Stimulated activated CD8-positive, alpha-beta memory T cell treated with anti-CD3 and anti-CD28 coated beads, Interleukin-15, amount 100 ng/mL, for 48 hours (primary cell): Measurements from ENCODE around the gene CRTAC1.

Experiments
- DNase-seq, 2 donors: peaks; one replicate each; pipeline ENCODE4 v3.0.0-alpha.2; 2020; ENCODE audit warnings: low read depth in 2 of 2

The CRTAC1 gene, protein sequence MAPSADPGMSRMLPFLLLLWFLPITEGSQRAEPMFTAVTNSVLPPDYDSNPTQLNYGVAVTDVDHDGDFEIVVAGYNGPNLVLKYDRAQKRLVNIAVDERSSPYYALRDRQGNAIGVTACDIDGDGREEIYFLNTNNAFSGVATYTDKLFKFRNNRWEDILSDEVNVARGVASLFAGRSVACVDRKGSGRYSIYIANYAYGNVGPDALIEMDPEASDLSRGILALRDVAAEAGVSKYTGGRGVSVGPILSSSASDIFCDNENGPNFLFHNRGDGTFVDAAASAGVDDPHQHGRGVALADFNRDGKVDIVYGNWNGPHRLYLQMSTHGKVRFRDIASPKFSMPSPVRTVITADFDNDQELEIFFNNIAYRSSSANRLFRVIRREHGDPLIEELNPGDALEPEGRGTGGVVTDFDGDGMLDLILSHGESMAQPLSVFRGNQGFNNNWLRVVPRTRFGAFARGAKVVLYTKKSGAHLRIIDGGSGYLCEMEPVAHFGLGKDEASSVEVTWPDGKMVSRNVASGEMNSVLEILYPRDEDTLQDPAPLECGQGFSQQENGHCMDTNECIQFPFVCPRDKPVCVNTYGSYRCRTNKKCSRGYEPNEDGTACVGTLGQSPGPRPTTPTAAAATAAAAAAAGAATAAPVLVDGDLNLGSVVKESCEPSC

DNA sequence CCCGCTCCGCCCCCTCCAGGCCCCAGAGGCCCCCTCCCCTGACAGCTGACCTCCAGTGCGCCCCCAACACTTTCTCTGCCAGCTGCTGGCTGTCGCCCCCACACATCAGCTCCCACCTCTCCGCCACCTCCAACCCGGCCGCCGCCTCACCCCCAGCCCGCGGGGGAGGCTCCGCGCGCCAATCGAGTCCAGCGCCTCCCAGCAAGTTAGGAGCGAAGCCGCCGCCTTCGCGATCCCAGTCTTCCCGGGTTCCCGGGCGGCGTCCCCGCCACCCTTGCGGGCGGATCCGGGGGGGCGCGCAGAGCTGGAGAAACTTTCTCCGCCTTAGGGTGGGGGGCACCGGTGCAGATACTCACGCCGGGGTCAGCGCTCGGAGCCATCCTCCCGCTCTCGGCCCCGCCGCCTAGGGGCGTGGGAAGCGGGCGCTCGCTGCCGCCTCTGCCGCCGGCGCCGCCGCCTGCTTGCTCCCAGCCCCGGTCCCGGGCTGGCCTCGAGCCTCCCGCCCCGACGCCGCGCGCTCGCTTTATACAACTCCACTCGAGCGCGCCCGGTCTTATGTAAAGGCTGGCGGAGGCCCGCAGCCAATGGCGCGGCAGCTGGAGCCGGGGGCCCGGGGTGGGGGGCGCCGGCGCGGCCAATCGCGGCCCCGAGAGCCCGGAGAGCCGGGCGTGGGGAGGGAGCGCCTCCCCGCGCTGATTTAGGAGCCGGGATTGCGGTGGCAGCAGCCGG, at the start of gene CRTAC1:
CRTAC1 (minus strand) TSS at position 529 of the 729 bp plus-strand sequence; CDS start at position 380, 149 bp downstream.
- no peak for DNase-seq

DNA sequence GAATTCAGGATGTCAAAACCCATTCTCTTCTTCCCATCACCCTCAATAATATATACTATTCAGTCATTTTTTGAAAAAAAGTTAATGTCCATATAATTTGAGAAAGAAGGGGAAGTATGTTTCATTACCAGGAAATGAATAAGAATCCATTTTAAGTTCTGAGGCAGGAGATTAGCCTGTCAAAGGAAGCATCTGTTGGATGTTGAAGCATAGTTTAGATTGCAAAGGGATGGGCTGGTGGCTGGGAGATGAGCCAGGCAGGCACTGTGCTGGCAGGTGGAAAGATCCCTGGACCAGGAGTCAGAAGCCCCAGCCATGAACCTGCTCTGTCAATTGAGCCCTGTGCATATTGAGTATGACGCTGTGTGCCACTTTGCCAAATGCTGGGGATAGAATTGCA, 48.4 kb upstream of the CRTAC1 start:
- DNase-seq = no peak

DNA sequence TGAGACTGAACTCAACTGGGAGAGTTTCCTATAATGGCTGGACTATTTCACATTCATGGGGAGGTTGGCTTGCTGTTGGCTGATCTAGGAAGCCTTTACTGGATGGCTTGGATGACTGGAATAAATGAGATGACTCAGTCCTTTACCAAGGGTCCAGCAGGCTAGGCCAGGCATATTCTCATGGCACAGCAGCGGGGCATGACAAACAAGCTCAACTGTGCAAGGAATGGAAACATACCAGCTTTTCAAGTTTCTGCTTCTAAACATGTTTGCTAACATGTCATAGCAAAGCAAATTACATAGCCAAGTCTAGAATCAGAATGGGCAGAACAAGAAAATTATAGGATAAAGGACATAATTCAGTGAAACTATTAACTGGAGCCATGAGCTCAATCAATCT, 46.8 kb upstream of the CRTAC1 start:
- no peak for DNase-seq

DNA sequence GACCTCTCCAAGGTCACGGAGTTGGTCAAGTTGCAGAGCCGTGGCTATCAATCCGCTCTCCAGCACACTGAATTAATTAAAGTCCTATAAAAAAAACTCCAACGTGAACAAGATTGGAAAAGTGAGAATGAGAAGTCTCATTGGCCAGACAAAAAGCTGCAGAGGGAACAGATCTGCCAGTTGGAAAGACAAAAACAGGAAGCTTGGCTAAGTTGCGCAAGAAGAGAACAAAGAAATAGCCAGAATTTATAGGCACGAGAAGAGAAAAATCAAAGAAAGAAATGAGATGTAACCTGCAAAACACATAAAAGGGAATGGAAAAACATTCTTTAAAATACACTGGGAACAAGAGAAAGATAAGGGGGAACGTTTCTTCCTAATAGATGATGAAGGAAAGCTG, 45.7 kb upstream of the CRTAC1 start:
- no peak for DNase-seq

DNA sequence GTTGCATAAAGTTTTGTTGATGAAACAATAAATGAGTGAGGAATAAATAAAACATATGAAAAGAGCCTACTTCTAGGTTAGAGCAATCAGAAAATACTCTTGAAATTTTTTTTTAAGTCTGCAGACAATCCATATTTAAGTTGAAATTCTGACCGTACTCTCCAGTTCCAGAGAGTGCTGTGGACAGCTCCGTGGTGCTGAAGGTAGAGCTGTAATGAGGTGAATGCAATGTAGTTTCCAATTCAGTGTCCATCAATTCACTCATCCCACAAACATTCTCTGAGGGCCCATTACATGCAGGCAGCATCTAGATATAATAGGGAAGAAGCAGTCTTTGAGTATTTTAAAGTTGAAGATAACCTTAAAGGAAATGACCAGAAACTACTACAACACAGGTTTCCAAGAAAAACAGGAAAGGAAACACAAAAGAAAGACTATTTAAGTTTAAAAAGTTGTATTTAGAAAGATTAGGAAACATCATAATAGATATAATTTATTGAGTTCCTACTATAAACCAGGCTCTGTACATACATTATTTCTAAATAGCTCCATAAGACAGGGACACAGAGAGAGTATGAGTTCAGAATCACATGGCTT, 44.0 kb upstream of the CRTAC1 start:
- no peak for DNase-seq

DNA sequence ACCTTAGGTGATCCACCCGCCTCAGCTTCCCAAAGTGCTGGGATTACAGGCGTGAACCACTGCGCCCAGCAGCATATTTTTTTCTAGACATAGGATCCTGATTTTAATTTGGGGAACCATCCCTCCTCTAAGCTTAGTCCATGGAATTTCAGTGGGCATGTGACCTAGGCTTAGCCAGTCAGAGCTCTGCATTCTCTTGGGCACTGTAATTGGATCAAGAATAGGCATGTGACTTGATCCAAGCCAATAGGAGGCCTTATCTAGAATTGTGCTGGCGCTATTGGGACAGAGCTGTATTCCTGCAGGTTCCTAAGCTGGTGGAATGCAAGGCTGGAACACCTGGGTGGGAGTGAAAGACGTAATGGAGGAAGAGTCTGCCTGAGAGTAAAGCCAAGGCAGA, 36.7 kb upstream of the CRTAC1 start:
- no peak for DNase-seq

DNA sequence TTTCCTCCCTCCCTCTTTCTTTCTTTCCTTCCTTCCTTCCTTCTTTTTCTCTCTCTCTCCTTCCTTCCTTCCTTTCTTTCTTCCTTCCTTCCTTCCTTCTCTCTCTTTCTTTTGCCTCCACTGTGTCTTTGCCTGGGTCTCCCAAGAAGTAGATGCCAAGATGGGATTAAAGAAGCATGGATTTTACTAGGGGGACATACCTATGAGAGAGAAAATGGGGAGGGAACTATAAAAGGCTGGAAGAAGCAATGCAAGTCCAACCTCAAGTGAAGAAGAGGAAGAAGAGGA, 33.3 kb upstream of the CRTAC1 start:
- DNase-seq = no peak

DNA sequence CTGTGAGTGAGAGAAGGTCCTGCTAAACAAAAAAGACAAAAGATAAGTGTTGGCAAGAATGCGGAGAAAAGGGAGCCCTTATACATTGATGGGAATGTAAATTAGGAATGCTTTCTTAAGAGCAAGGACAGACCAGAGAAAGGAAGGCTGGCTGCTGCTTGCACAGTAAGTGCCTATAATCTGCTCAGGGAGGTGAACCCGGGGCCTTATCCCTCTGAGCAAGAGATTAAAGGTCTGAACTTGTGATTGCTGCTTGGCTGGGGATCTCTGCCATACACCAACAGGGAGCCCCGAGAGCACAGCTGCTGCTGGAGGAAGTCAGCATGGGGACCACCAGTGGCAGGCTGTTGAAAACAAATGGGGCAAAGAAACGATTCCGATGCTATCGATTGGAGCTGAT, 32.0 kb upstream of the CRTAC1 start:
- no peak for DNase-seq

DNA sequence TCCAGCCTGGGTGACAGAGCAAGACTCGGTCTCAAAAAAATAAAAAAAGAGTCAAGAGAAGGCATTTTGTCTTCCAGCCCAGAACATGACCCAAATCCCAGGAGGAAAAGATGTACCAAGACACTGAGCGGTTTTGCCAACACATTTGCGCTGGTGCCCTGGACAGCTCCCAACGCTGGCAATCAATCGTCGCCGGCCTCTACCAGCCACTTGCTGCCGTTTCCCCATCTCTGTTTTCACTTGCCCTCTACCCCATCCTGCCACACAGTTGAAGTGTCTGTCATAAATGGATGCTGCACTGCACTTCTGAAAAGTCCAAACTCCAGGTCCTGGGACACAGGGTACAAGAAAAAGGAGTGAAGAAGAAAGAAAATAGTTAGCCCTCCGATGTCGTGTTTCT, 29.7 kb upstream of the CRTAC1 start:
- no peak for DNase-seq

DNA sequence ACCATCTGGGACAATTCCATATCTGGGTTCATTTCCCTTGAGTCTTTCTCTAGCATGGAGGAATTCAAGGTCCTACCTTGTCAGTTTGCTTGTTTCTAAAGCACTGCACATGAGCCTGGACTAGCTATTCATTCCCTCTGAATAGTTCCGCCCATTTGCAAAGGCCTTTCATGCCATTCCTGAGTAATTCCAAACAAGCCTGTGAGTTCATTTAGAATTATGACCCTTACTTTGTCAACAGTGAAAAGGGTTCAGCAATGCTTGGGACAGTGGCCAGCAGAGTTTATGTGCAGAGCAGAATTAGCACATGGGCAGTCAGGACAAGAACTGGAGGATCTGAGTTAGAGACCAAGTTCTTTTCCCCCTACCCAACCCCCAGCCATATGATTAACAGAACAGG, 27.9 kb upstream of the CRTAC1 start:
- no peak for DNase-seq

DNA sequence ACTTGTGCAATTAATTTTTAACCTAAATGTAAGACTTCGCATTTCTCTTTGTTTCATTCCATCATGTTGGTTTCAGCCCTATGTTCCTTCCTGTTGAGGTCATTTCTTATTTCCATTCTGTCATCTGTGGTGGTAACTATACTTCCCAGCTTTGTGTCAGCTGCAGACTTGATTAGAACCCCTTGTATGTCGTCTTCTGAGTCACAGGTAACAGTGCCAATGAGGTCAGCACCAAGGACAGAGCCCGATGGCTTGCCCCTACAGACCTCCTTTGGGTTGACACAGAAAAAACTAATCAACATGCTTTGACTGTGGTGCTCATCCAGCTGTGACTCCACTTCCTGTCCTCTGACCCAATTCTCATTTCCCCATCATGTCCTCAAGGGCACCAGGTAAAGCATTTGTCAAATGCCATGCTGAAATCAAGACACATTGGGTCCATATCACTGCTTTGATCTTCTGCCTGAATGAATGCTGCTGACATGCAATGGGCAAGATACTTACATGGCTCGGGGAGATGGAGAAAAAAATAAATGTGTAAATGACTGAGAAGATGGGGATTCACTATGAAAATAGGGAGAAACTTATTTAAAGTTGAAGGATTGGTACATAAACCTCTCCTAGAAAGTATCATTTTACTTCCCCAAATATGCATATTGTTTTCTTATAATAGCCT, 25.6 kb upstream of the CRTAC1 start:
- no peak for DNase-seq

DNA sequence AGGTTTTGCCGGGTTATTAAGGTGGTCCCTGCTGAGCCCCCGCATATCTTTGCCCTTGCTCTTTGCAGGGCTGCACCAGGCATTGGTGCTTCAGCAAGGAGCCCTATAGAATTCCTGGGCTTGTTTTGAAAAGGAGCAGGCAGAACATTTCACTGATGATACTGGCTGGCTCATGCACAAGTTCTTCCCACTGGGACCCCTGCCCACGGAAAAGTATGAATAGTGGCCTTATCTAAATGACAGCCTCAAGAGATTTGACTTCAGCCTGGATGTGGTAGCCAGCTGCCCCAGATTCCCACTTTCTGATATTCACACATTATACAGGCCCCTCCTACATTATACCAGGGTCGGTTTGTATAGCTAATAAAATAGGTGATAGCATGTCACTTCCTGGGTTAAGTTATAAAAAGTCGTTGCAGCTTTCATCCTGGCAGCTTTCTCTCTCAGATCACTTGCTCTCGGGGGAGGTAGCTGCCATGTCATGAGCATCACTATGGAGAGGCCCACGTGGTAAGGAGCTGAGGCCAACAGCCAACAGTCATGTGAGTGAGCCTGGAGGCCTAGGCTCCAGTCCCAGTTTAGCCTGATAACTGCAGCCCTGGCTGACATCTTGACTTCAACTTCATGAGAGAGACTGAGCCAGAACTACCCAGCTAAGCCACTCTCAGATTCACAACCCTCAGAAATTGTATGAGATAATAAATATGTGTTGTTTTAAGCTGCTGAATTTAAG, 16.8 kb upstream of the CRTAC1 start:
- DNase-seq = no peak

DNA sequence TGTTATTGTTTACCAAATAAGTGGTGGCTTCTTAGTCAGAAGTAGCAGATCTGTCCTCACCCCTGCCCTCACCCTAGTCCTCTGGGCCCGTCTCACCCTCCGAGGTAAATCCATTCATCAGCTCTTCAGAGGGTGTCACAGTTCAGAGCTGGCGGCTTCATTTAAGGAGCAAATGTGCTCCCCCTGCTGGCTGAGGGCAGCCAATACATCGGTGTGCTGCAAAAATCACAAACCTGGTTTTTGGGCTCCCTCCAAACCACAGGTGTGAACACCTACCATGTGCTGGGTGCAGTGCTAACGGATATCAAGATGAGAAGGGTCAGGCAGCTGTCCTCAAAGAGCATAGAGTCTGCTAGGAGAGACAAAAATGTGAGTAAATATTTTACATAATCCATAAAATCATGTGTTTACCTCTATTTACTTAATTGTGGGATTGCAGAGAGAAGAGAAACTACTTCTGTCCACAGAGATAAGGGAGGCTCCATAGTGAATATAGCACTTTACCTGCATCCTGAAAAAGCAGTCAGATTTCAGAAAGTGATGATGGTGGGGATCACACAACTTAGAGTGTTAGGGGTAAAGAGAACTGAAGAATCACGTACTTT, 15.5 kb upstream of the CRTAC1 start:
- DNase-seq = peak; percentile 8 to 34

DNA sequence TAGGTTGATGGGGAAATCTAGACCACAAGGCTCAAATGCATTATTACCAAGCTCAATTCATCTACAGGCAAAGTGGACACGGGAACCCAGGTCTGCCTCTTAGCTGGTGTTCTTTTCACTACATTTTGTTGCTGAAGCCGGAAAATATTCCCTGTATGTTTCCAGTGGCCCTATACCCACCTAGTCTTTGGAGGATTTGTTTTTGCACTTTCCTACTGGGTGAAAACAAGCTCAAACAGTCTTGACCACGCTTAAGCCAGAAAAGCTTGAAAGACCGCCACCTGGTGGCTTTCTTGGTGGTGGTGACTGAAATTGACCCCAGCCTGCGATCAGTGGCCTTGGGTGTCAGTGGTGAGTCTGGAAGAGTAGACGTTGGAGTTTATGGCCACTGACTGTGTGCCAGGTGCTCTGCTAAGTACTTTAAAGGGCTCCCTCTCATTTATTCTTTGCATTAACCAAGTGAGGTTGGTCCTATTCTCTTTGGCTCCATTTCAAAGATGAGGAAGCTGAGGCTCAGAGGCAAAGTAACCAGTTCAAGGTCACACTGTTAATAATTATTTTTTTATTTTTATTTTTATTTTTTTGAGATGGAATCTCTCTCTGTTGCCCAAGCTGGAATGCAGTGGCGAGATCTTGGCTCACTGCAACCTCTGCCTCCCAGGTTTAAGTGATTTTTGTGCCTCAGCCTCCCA, 11.1 kb upstream of the CRTAC1 start:
- DNase-seq = peak in 1 of 2 donors; percentile 14

DNA sequence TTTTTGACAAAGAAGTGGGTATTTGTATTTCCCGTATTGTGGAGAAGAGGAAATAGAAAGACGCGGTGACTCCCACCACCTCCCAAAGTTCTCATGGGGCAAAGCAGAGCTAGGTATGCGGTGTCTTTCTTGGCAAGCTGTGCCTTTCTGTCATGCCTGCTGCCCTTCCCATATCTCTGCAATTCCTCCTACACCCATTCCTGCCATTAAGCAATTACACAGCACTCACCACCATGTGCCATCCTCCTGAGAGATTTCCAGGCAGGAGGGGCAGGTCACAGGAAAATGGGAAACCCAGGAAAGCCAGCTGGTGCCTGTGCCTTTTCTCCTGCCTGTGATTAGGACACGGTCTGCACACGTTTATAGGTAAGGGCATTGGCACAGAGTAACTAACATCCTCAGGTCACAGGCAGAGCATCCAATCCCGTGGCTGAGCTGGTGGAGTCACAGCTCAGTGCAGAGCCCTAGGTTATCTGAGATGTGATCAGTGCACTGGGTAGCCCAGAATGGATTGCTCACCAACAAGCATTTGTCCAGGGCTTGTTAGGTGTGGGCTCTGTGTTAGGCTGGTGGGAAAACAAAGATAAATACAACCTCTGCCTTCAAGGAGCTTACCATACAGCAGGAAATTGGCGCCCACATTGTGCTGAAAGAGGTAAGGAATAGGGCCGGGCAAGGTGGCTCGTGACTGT, 9.4 kb upstream of the CRTAC1 start:
- DNase-seq = no peak

DNA sequence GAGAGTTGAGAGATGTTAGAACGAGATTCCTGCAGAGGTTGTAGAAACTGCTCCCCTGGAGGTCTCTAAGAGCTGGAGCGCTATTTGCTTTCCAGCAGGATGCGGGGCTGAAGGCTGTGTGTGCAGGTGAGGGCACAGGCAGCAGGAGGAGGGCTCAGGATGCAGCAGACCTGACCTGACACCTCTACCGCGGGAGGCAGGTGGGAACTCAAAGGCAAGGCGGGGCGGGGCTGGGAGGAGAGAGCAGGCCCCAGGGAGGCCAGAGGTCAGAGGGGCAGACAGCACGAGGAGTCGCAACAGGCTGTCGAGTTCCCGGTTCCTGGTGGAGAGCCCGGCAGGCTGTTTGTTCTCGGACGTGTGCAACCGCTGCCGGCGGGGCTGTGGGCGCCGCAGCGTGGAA, 7.9 kb upstream of the CRTAC1 start:
- no peak for DNase-seq

DNA sequence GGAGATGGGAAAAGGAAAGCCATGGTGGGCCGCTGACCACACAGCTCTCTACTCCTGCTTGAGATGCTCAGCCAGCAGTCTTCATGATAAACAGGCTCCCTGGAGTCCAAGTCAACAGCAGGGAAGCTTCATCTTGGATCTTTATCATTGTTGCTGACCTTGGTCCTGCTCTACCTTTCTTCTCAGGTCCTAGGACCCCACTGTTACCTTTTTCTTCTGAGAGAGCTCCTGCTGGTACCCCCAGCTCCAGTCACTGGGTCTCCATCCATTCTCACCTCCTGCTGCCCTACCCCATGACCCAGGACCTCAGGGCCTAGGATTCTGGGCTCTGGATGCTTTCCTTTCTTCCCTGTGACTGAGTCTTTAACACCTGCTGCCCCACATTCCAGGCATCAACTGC, 5.2 kb upstream of the CRTAC1 start:
- no peak for DNase-seq

DNA sequence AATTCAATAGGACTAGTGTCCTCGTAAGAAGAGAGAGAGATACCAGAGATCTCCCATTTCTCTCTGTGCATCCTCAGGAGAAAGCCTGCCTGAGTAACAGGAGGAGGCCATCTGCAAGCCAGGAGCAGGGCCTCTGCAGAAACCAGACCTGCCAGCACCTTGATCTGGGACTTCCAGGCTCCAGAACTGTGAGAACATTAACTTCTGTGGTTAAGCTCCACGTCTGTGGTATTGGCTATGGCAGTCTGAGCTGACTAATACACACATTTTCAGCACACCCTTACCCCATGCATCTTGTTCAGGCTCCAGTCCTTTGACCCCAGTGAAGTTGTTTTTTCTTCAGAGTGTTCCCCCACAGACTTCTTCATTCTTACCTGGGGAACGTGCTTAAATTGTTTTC, 3.1 kb upstream of the CRTAC1 start:
- no peak for DNase-seq

DNA sequence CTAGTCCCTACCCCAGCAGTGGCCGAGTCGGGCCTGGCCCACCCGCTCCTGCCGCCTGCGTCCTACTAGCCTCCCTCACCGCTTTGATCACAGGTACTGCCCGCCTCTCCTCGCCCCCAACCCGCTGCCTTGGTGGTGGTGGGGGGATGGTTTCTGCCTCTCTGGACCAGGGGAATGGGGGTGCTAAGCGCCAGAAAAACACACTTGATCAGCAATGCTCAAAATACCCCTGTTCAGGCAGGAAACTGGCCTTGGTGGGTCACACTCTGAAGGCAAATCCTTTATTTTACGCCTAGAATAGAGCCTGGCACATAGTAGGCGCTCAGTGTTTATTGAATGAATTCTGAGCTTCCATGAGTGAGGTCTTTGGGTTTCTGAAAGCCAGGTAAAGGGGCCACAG, 1.0 kb upstream of the CRTAC1 start:
- no peak for DNase-seq

DNA sequence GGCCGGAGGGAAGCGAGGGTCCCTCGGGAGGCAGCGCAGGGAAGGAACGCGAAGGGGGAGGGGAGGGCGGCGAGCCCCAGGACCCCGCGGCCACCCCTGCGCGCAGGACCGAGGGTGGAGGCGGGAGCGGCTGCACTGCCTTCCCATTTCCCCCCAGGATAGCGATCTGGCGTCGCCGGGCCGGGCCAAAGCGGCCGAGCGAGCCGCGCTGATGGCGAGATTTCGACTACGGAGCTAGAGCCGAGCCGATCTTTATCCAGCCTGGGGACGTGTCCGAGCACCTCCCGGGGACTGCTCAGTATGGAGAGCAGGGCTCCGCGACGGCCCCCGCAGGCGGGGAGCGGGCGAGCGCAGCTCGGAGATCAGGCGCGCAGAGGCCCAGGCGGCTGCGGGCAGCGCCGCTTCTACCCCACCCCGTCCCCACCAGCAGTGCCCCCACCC, 590 bp upstream of the CRTAC1 start:
- DNase-seq = no peak
